ENCODE results near the gene KANK4. TPM values are rescaled to one million over a fixed set of nuclear protein-coding genes. Genes with fewer than 3 reads are reported as not detected.

The KANK4 gene
- total RNA-seq, 2 experiments from 2014 or later: not detected

GRCh38 chr1:62263814-62264353 lies 55.4 kb downstream of the KANK4 start:
- no peak overlapping the region for H3K27ac Mint-ChIP-seq
- ChIA-PET POLR2A (interaction anchor here (0.6 to 1.2 kb wide), 2 partner anchors 10 to 104 kb away, joined by 3 read pairs; no protein-coding TSS in a partner anchor), CTCF (interaction anchor here (0.8 to 1.7 kb wide), 2 partner anchors 88 to 143 kb away, joined by 3 to 7 read pairs; no protein-coding TSS in a partner anchor)
- no peak for TF ChIP-seq CTCF (IDR thresholded peaks at IDR 0.05)
- DNase-seq (no peak), ATAC-seq (no peak)
- intact Hi-C loops (cut with micrococcal nuclease): no loop called here
- H3K36me3 Mint-ChIP-seq (ENCODE audit: low read depth): no peaks in the 10 kb centered on the region
- no peaks in the 10 kb centered on the region for H3K9me3 Mint-ChIP-seq
- H3K4me1 Mint-ChIP-seq (ENCODE audit: low read depth): no peaks in the 10 kb centered on the region
- H3K27me3 Mint-ChIP-seq: peaks cover 5% of the 10 kb centered on the region
- no peak overlapping the region for H3K4me3 Mint-ChIP-seq

GRCh38 chr1:62263006-62263813 lies 56.0 kb downstream of the KANK4 start:
- Mint-ChIP-seq H3K9me3 (no peaks in the 10 kb centered on the region), H3K27ac (no peak overlapping the region), H3K36me3 (ENCODE audit: low read depth) (no peaks in the 10 kb centered on the region), H3K4me1 (ENCODE audit: low read depth) (no peaks in the 10 kb centered on the region), H3K27me3 (peaks cover 5% of the 10 kb centered on the region), H3K4me3 (no peak overlapping the region)
- no peak for DNase-seq
- ChIA-PET CTCF (interaction anchor here (0.8 to 1.7 kb wide), 3 partner anchors 10 to 144 kb away, joined by 3 to 7 read pairs (median 4); no protein-coding TSS in a partner anchor), POLR2A (interaction anchor here (1.2 kb wide), 1 partner anchor 10 kb away, joined by 3 read pairs; no protein-coding TSS in a partner anchor)
- intact Hi-C loops (cut with micrococcal nuclease): no loop called here
- no peak for TF ChIP-seq CTCF (IDR thresholded peaks at IDR 0.05)
- no peak for ATAC-seq

DNA sequence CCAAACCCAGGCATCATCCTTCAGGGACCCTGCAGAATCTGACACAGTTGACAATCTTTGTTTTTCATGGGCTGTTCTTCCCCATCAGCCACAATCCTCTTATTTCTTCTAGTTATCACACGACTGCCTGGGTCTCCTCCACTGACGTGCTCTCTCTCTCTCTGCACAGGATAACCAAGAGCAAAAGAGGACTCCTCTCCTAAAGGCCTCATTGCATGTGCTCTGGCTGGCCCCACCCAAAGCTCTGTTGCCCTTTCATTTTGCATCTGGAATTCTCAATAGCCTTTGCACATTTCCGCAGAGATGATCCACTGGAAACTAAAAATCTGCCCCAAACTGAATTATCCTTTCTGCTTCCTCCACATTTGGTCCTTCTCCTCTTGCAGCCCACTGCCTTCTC lies 58.5 kb downstream of the KANK4 start:
- Mint-ChIP-seq H3K36me3 (ENCODE audit: low read depth) (no peaks in the 10 kb centered on the region), H3K27me3 (peaks cover 5% of the 10 kb centered on the region), H3K9me3 (no peaks in the 10 kb centered on the region), H3K27ac (no peak overlapping the region), H3K4me3 (no peak overlapping the region), H3K4me1 (ENCODE audit: low read depth) (no peaks in the 10 kb centered on the region)
- no peak for TF ChIP-seq CTCF (IDR thresholded peaks at IDR 0.05)
- ChIA-PET POLR2A (interaction anchor here (0.7 kb wide), 1 partner anchor 26 kb away, joined by 3 read pairs; no protein-coding TSS in a partner anchor), CTCF (no interaction called here)
- no peak for DNase-seq
- intact Hi-C loops (cut with micrococcal nuclease): no loop called here
- ATAC-seq: no peak

DNA sequence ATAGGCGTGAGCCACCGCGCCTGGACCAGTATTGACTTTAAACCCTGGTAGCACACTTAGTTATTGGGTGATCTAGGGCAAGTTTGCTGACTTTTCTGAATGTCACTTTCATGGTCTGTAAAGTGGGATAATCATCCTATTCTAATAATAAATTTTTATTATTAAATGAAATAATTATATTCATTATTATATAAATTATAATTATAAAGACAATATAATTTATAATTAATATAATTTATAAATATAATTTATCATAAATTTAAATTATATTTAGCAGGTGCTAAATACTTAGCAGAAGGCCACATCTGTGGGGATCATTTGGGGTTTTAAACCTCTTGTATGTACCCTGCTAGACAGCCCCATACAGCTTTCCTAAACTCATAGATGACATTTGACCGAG lies 59.7 kb downstream of the KANK4 start:
- intact Hi-C loops (cut with micrococcal nuclease): no loop called here
- no peak for TF ChIP-seq CTCF (IDR thresholded peaks at IDR 0.05)
- Mint-ChIP-seq H3K36me3 (ENCODE audit: low read depth) (no peaks in the 10 kb centered on the region), H3K9me3 (no peaks in the 10 kb centered on the region), H3K27me3 (peaks cover 5% of the 10 kb centered on the region), H3K4me3 (no peak overlapping the region), H3K27ac (no peak overlapping the region), H3K4me1 (ENCODE audit: low read depth) (no peaks in the 10 kb centered on the region)
- ChIA-PET CTCF (no interaction called here), POLR2A (no interaction called here)
- DNase-seq (no peak), ATAC-seq (no peak)
